K562 (cell line): Measurements from ENCODE around the gene GPR39. TPM values are rescaled to one million over a fixed set of nuclear protein-coding genes. Genes with fewer than 3 reads are reported as not detected.

Experiments used
- ATAC-seq: fragments of 200-7000 bp; cut with Tn5 transposase; 3 replicates; pipeline ENCODE4 v1.9.1; 2020; ENCODE audit warnings: moderate library complexity
- BruUV-seq: library from RNA; stranded (reverse); fragments of 400-500 nt; replicated peaks from 2 replicates; lab custom pipeline; 2021; lab: Mats Ljungman, UMichigan
- CTCF ChIA-PET: fragments of 300-600 bp; formaldehyde crosslinking; extraction: SDS; loops from one replicate; lab custom pipeline; 2021; ENCODE audit warnings: low intra/inter-chr PET ratio; lab: Yijun Ruan, JAX
- POLR2A ChIA-PET: fragments of 300-600, 350-650 bp; sonication (Branson Sonifier 250); formaldehyde crosslinking; extraction: SDS; loops from one replicate; lab custom pipeline; 2021; ENCODE audit warnings: antibody characterized with exemption, inconsistent platforms; lab: Yijun Ruan, JAX
- DNase-seq, 4 experiments: peaks; one replicate each; pipeline versions ENCODE4 v3.0.0 to v3.0.0-alpha.2; 2011 to 2018; ENCODE audit warnings: low spot score in 3 of 4, mixed read lengths in 3 of 4; ENCODE audit errors: extremely low read depth in 1 of 4
- FAIRE-seq: peaks from 2 replicates; lab custom pipeline; 2011; peaks lifted over from hg19 to GRCh38; lab: Jason Lieb, UNC
- H2AFZ ChIP-seq: 2 replicates; pipeline ENCODE4 v1.6.0; 2011; ENCODE audit warnings: low read depth, low read length, control low read depth, inconsistent platforms
- H3K27ac ChIP-seq: fragments of 200-600 bp; 3 replicates; pipeline ENCODE4 v1.8.0; 2011; ENCODE audit warnings: low read depth, mild to moderate bottlenecking, control low read depth, inconsistent platforms, low read length, moderate library complexity, mixed read lengths; ENCODE audit errors: extremely low read depth
- H3K27me3 ChIP-seq, 2 experiments: fragments of 300-600 bp in 1 of 2; 2 replicates in 1 of 2; 3 replicates in 1 of 2; pipeline versions ENCODE4 v1.6.0 to v1.8.0; 2011; ENCODE audit warnings: inconsistent platforms in 2 of 2, low read length in 2 of 2, mild to moderate bottlenecking in 1 of 2, mixed read lengths in 1 of 2, moderate library complexity in 1 of 2; ENCODE audit not compliant: control insufficient read depth in 2 of 2, insufficient read depth in 2 of 2
- H3K36me3 ChIP-seq: fragments of 300-600 bp; 3 replicates; pipeline ENCODE4 v1.8.0; 2011; ENCODE audit warnings: mild to moderate bottlenecking, low read length, inconsistent platforms; ENCODE audit not compliant: control insufficient read depth, insufficient read depth
- H3K4me1 ChIP-seq, 2 experiments: fragments of 200-600 bp in 1 of 2; replicated peaks in 1 of 2; 2 replicates in 1 of 2; 3 replicates in 1 of 2; pipeline versions ENCODE4 v1.5.1 to v1.8.0; 2011; ENCODE audit warnings: inconsistent platforms in 2 of 2, low read length in 2 of 2, mild to moderate bottlenecking in 1 of 2, mixed read lengths in 1 of 2, moderate library complexity in 1 of 2; ENCODE audit not compliant: control insufficient read depth in 2 of 2, insufficient read depth in 2 of 2
- H3K4me2 ChIP-seq: 2 replicates; pipeline ENCODE4 v1.6.1; 2011; ENCODE audit warnings: low read length, control low read depth, inconsistent platforms, mixed read lengths; ENCODE audit not compliant: insufficient read depth
- H3K4me3 ChIP-seq: fragments of 200-600 bp; sonication (generic), shearing (Covaris generic); 2 replicates; pipeline ENCODE4 v1.5.1; 2016; ENCODE audit warnings: control low read depth, inconsistent platforms
- H3K79me2 ChIP-seq: fragments of 200-600 bp; 3 replicates; pipeline ENCODE4 v1.8.0; 2011; ENCODE audit warnings: low read length, inconsistent platforms; ENCODE audit not compliant: control insufficient read depth, insufficient read depth
- H3K9ac ChIP-seq, 2 experiments: 2 replicates each; pipeline versions ENCODE4 v1.6.0 to v1.6.1; 2011; ENCODE audit warnings: low read depth in 2 of 2, low read length in 2 of 2, control low read depth in 1 of 2, inconsistent platforms in 1 of 2, mild to moderate bottlenecking in 1 of 2, mixed read lengths in 1 of 2; ENCODE audit not compliant: insufficient read depth in 1 of 2
- H3K9me1 ChIP-seq: one replicate; pipeline ENCODE4 v1.6.0; 2011; ENCODE audit warnings: inconsistent platforms, mild to moderate bottlenecking, low read length, moderate library complexity; ENCODE audit not compliant: control insufficient read depth, insufficient read depth
- H3K9me3 ChIP-seq: replicated peaks from 2 replicates; pipeline ENCODE4 v1.5.1; 2011; ENCODE audit warnings: low read depth, low read length, inconsistent platforms; ENCODE audit not compliant: control insufficient read depth, insufficient read depth
- H4K20me1 ChIP-seq: replicated peaks from 2 replicates; pipeline ENCODE4 v1.6.1; 2011; ENCODE audit warnings: low read length, inconsistent platforms, mixed read lengths; ENCODE audit not compliant: control insufficient read depth, insufficient read depth
- CXXC5 ChIP-seq: fragments of 250-450 bp; sonication (Bioruptor Pico); IDR thresholded peaks from 2 replicates; pipeline ENCODE4 v1.8.0; 2022; ENCODE audit warnings: inconsistent platforms, mild to moderate bottlenecking, moderate library complexity
- ESRRB ChIP-seq: fragments of 250-450 bp; sonication (Bioruptor Pico); IDR thresholded peaks from 2 replicates; pipeline ENCODE4 v1.5.0; 2020; ENCODE audit warnings: mild to moderate bottlenecking, moderate library complexity, borderline replicate concordance
- FOXJ2 ChIP-seq: fragments of 200-800 bp; sonication (Bioruptor generic); IDR thresholded peaks from 2 replicates; pipeline ENCODE4 v1.6.1; 2016; ENCODE audit warnings: missing genetic modification characterization, missing compliant biosample characterization
- GABPB1 ChIP-seq: sonication (generic); formaldehyde crosslinking; IDR thresholded peaks from 2 replicates; pipeline ENCODE4 v1.8.0; 2022; ENCODE audit warnings: mild to moderate bottlenecking, missing genetic modification reagents
- GMEB1 ChIP-seq: fragments of 250-450 bp; sonication (Bioruptor Pico); IDR thresholded peaks from 2 replicates; pipeline ENCODE4 v1.4.0; 2020; ENCODE audit warnings: mild to moderate bottlenecking
- HMG20A ChIP-seq: fragments of 450-650 bp; formaldehyde crosslinking; conservative IDR thresholded peaks from 2 replicates; pipeline ENCODE4 v1.4.0; 2020; ENCODE audit warnings: mild to moderate bottlenecking, mixed read lengths
- NEUROD1 ChIP-seq: fragments of 150-350 bp; IDR thresholded peaks from 2 replicates; pipeline ENCODE4 v1.6.1; 2014; ENCODE audit warnings: borderline replicate concordance, low read length, low read depth; ENCODE audit not compliant: partially characterized antibody
- NR1H2 ChIP-seq: sonication (generic); formaldehyde crosslinking; IDR thresholded peaks from 2 replicates; pipeline ENCODE4 v1.4.0; 2020; ENCODE audit warnings: mild to moderate bottlenecking, missing genetic modification reagents
- SIN3B ChIP-seq: fragments of 450-650 bp; IDR thresholded peaks from 2 replicates; pipeline ENCODE4 v1.6.1; 2017; ENCODE audit warnings: low read depth, mild to moderate bottlenecking, moderate library complexity
- ZBTB34 ChIP-seq: fragments of 250-450 bp; sonication (Bioruptor Pico); IDR thresholded peaks from 2 replicates; pipeline ENCODE4 v1.8.0; 2021; ENCODE audit warnings: mild to moderate bottlenecking, moderate library complexity
- ZKSCAN1 ChIP-seq: fragments of 150-350 bp; IDR thresholded peaks from 2 replicates; pipeline ENCODE4 v1.6.1; 2016; ENCODE audit warnings: low read depth, low read length
- ZNF444 ChIP-seq: fragments of 250-450 bp; sonication (Bioruptor Pico); IDR thresholded peaks from 2 replicates; pipeline ENCODE4 v1.4.0; 2020; ENCODE audit warnings: mild to moderate bottlenecking, moderate library complexity
- ZZZ3 ChIP-seq: fragments of 450-650 bp; IDR thresholded peaks from 2 replicates; pipeline ENCODE4 v1.6.1; 2016; ENCODE audit warnings: antibody characterized with exemption, mild to moderate bottlenecking, moderate library complexity
- WGBS: fragments of 100-300 bp; shearing (Covaris generic); methylation state at CpG from one replicate; pipeline ENCODE4 v1.1.6; 2016; ENCODE audit warnings: low coverage, mixed read lengths; ENCODE audit not compliant: insufficient coverage; ENCODE audit errors: missing lambda C conversion rate; 5-methylcytosine and 5-hydroxymethylcytosine counted together
- in situ Hi-C: fragments of 300-500 bp; cut with MboI; formaldehyde crosslinking; loops from 4 replicates; pipeline ENCODE4 v1.15.0; 2018; ENCODE audit warnings: inconsistent platforms, mixed read lengths
- intact Hi-C: fragments of 100-400 bp; cut with micrococcal nuclease; formaldehyde crosslinking; loops from 2 replicates; pipeline ENCODE4 v1.14.2; 2022
- polyA plus RNA-seq, 8 experiments: library from polyadenylated mRNA; depleted of rRNA in 4 of 8; stranded (reverse) in 5 of 8; unstranded in 3 of 8; fragments of >200 nt; fragmentation: Nextera tagmentation in 2 of 8; fragmentation: Illumina TruSeq in 1 of 8; extraction: Ambion mirVana in 2 of 8; extraction: Trizol in 1 of 8; gene quantifications; 2 replicates each; pipeline versions ENCODE4 v1.2.1 to v1.2.3, GENCODE V29; 2011 to 2014; ENCODE audit warnings: inconsistent platforms in 1 of 8, missing spikeins in 1 of 8
- total RNA-seq, 7 experiments: library from RNA; depleted of rRNA in 6 of 7; stranded (reverse); fragments of >200 nt in 6 of 7; fragmentation: Illumina TruSeq in 2 of 7; extraction: Trizol in 2 of 7; gene quantifications; 2 replicates each; pipeline versions ENCODE4 v1.2.1 to v1.2.3, GENCODE V29; 2011 to 2021; ENCODE audit warnings: low replicate concordance in 1 of 7

The GPR39 gene
- total and polyA plus RNA-seq, 9 of the 15 experiments (the other 6 are each of a cell fraction or from before 2014, with no cell fraction given), result 0.04 TPM; not detected in 8

- intact Hi-C loops (no loop called here), in situ Hi-C loops (no loop called here)
- CTCF ChIA-PET, result no interaction called here
- Histone ChIP-seq H3K27ac (no peak overlapping the region), H3K9me1 (no peaks in the 10 kb centered on the region), H3K36me3 (no peaks in the 10 kb centered on the region), H4K20me1 (no peaks in the 10 kb centered on the region), H3K4me3 (no peak overlapping the region)
- no peak for FAIRE-seq
- POLR2A ChIA-PET, result interaction anchor here (0.7 kb wide), 1 partner anchor 59 kb away, joined by 3 read pairs; no protein-coding TSS in a partner anchor
- no peak for TF ChIP-seq ZBTB34 (CRISPR knock-in tag)
- TF ChIP-seq, all 486 proteins: peak for 0
- Histone ChIP-seq H3K27me3 (no peaks in the 10 kb centered on the region), H3K4me1 (no peaks in the 10 kb centered on the region), H3K9ac (no peak overlapping the region), H3K4me2 (no peak overlapping the region), H3K79me2 (no peaks in the 10 kb centered on the region), H3K9me3 (0 out of 2 replicates have a peak, but pooled peaks cover 1% of the 10 kb centered on the region), H2AFZ (no peak overlapping the region)
- ATAC-seq (no peak), DNase-seq (no peak)
- BruUV-seq, result no TSS peak
- 0% methylated on average over 1 of the region's 2 CpGs for WGBS
Measured at GRCh38 chr2:132470746-132471145, 54.1 kb downstream of the GPR39 start.

- CTCF ChIA-PET, result no interaction called here
- FAIRE-seq, result no peak
- no peak for DNase-seq
- TF ChIP-seq HMG20A (CRISPR knock-in tag) (no peak), CXXC5 (CRISPR knock-in tag) (no peak), GABPB1 (no peak), ESRRB (CRISPR knock-in tag) (no peak), ZZZ3 (no peak), NR1H2 (CRISPR knock-in tag) (no peak), ZNF444 (CRISPR knock-in tag) (no peak), SIN3B (no peak), NEUROD1 (no peak), GMEB1 (CRISPR knock-in tag) (no peak), ZKSCAN1 (no peak), FOXJ2 (tag) (no peak)
Measured at GRCh38 chr2:132473174-132473883, 56.7 kb downstream of the GPR39 start.

More at GRCh38 chr2:132473174-132473883, 56.7 kb downstream of the GPR39 start:
- Histone ChIP-seq H3K79me2 (no peaks in the 10 kb centered on the region), H3K4me1 (no peaks in the 10 kb centered on the region), H3K9me1 (no peaks in the 10 kb centered on the region), H4K20me1 (no peaks in the 10 kb centered on the region), H2AFZ (no peak overlapping the region), H3K4me3 (no peak overlapping the region), H3K9ac (no peak overlapping the region), H3K9me3 (no peaks in the 10 kb centered on the region), H3K27ac (no peak overlapping the region), H3K36me3 (no peaks in the 10 kb centered on the region), H3K4me2 (no peak overlapping the region), H3K27me3 (no peaks in the 10 kb centered on the region)
- POLR2A ChIA-PET, result no interaction called here
- WGBS, result 3% methylated on average over 2 of the region's 2 CpGs
- intact Hi-C loops (no loop called here), in situ Hi-C loops (no loop called here)
- ATAC-seq, result no peak
- BruUV-seq, result no TSS peak
